ENCODE data around the gene ZNF428. TPM values are rescaled to one million over a fixed set of nuclear protein-coding genes. Genes with fewer than 3 reads are reported as not detected.

ZNF428 gene
- total RNA-seq, 3 donors from 2014 or later (not counting 1 experiment from before 2014, with no cell fraction given) = 36.3 to 50.5 (median 37.6) TPM

DNA sequence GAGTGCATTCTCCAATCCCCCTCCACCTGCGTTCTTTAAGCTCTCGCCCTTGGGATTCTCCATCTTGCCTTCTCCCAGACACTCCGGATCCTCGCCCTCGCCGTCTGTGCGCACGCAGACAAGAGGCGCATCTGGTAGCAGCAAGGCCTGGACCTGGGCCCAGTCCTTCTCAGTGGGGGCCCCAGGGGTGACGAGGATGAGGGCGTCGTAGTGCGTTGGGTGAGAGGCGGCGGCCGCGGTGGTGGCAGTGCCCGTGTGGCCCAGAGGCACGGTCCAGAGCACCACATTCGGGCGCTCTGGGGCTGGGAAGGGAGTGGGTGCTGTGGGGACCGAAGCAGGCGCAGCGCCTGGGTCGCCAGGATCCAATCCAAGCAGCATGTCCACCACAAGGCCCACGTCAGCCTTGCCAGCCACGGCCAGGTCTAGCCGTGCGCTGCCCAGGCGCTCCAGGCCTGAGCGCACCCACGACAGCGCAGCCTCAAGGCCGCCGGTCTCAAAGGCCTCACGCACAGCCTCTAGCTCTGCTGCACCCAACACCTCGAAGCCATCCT lies 26.6 kb downstream of the ZNF428 start:
- Histone ChIP-seq H3K4me1 (ENCODE audit: control insufficient read depth, insufficient read depth, low read length) (peaks cover 35% of the 10 kb centered on the region), H3K4me3 (ENCODE audit: low read length) (no peak overlapping the region), H3K9me3 (ENCODE audit: control insufficient read depth, insufficient read depth, low read length) (no peaks in the 10 kb centered on the region), H3K36me3 (ENCODE audit: control insufficient read depth, insufficient read depth, low read length) (peaks cover 11% of the 10 kb centered on the region), H3K27ac (ENCODE audit: low read length) (no peak overlapping the region), H3K27me3 (ENCODE audit: control insufficient read depth, insufficient read depth, low read length) (no peaks in the 10 kb centered on the region)
- Mint-ChIP-seq H3K4me3 (peak overlapping the region; percentile 39), H3K27me3 (ENCODE audit: low read depth in 2 of 2) (no peaks in the 10 kb centered on the region), H3K9me3 (no peaks in the 10 kb centered on the region), H3K36me3 (no peaks in the 10 kb centered on the region), H3K27ac (peak overlapping the region in 1 of 2 donors; percentile 86), H3K4me1 (peaks cover 39 to 61% of the 10 kb centered on the region in 2 donors)
- intact Hi-C loops (cut with micrococcal nuclease) = no loop called here
- DNase-seq (no peak), ATAC-seq (no peak)
- WGBS (ENCODE audit: insufficient coverage) = 97% methylated on average over 37 of the region's 37 CpGs
- TF ChIP-seq, protein P1, sequence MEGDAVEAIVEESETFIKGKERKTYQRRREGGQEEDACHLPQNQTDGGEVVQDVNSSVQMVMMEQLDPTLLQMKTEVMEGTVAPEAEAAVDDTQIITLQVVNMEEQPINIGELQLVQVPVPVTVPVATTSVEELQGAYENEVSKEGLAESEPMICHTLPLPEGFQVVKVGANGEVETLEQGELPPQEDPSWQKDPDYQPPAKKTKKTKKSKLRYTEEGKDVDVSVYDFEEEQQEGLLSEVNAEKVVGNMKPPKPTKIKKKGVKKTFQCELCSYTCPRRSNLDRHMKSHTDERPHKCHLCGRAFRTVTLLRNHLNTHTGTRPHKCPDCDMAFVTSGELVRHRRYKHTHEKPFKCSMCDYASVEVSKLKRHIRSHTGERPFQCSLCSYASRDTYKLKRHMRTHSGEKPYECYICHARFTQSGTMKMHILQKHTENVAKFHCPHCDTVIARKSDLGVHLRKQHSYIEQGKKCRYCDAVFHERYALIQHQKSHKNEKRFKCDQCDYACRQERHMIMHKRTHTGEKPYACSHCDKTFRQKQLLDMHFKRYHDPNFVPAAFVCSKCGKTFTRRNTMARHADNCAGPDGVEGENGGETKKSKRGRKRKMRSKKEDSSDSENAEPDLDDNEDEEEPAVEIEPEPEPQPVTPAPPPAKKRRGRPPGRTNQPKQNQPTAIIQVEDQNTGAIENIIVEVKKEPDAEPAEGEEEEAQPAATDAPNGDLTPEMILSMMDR (IDR thresholded peaks at IDR 0.05) = no peak

DNA sequence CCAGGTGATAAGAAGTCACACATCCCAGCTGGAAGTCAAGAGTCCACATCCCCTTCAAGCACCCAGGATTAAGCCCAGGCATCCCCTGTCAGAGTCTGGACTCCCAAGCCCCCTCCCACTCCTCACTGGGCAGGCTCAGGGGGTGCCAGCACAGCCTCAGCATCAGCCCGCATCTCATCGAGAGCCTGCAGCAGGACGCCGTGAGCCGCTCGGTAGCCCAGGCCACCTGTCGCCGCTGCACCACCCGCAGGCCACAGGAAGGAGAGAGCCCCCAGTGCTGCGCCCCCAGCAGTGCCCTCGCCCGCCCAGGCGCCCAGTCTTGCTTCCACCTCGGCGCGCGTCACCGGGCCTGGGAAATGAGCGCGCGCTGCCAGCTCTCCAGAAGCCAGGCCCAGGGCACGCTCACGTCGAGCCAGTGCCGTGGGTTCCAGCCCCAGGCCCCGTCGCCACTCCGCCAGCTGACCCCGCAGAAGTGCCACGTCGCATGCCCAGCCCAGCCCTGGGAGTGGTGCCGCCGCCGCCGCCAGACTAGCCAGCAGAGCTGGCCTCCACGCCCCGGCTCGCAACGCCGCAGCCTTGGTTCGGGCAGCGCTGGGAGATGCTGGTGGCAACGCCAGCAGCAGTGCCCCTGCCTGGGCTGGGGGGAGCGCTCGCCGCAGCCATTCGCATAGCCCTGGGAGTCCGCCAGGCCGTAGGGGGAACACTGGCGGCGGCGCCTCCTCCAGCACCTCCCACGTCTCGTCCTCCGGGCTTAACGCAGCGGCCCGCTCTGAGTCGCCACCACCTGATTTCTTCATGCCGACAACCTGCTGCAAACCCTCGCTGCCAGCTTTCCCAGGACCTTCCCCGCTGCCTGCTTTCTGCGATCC lies 27.3 kb downstream of the ZNF428 start:
- no peak overlapping the region for H3K4me3 Mint-ChIP-seq
- peaks cover 32 to 53% of the 10 kb centered on the region in 2 donors for H3K4me1 Mint-ChIP-seq

DNA sequence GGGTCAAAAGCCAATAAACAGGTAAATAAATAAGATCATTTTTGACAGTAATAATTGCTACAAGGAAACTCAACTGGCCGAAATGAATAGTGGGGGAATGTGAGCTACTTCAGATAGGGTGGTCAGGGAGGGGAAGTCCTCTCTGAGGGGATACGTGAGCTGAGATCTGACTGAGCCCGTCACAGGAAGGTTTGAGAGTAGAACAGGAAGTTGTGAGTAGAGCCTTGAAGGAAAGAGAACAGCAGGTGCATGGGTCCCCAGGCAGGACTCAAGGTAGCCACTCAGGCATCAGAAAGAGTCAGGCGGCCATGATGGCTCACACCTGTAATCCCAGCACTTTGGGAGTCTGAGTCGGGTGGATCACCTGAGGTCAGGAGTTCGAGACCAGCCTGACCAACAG lies 29.8 kb downstream of the ZNF428 start:
- H3K4me1 ChIP-seq (ENCODE audit: control insufficient read depth, insufficient read depth, low read length) = peaks cover 7% of the 10 kb centered on the region
- peaks cover 14 to 38% of the 10 kb centered on the region in 2 donors for H3K4me1 Mint-ChIP-seq
- no peaks in the 10 kb centered on the region for H3K27me3 ChIP-seq (ENCODE audit: control insufficient read depth, insufficient read depth, low read length)
- H3K9me3 ChIP-seq (ENCODE audit: control insufficient read depth, insufficient read depth, low read length) = no peaks in the 10 kb centered on the region
- H3K27ac Mint-ChIP-seq = peak overlapping the region; percentile 63 to 68
- peaks cover 11% of the 10 kb centered on the region for H3K36me3 ChIP-seq (ENCODE audit: control insufficient read depth, insufficient read depth, low read length)
- ATAC-seq (no peak), DNase-seq (peak in 1 of 2 donors; percentile 23)
- intact Hi-C loops (cut with micrococcal nuclease) = no loop called here
- TF ChIP-seq, protein P1 (IDR thresholded peaks at IDR 0.05) = no peak
- H3K9me3 Mint-ChIP-seq = no peaks in the 10 kb centered on the region
- no peak overlapping the region for H3K4me3 Mint-ChIP-seq
- H3K27ac ChIP-seq (ENCODE audit: low read length) = no peak overlapping the region
- H3K36me3 Mint-ChIP-seq = no peaks in the 10 kb centered on the region
- 52% methylated on average over 6 of the region's 6 CpGs for WGBS (ENCODE audit: insufficient coverage)
- H3K4me3 ChIP-seq (ENCODE audit: low read length) = no peak overlapping the region
- no peaks in the 10 kb centered on the region for H3K27me3 Mint-ChIP-seq (ENCODE audit: low read depth in 2 of 2)

More for the DNA sequence above, 27.3 kb downstream of the ZNF428 start:
- WGBS (ENCODE audit: insufficient coverage) = 97% methylated on average over 63 of the region's 63 CpGs
- Mint-ChIP-seq H3K27me3 (ENCODE audit: low read depth in 2 of 2) (no peaks in the 10 kb centered on the region), H3K27ac (peak overlapping the region in 1 of 2 donors; percentile 86), H3K9me3 (no peaks in the 10 kb centered on the region), H3K36me3 (no peaks in the 10 kb centered on the region)
- TF ChIP-seq, protein P1 (IDR thresholded peaks at IDR 0.05) = no peak
- no peaks in the 10 kb centered on the region for H3K27me3 ChIP-seq (ENCODE audit: control insufficient read depth, insufficient read depth, low read length)
- DNase-seq (no peak), ATAC-seq (no peak)
- peaks cover 11% of the 10 kb centered on the region for H3K36me3 ChIP-seq (ENCODE audit: control insufficient read depth, insufficient read depth, low read length)
- peaks cover 28% of the 10 kb centered on the region for H3K4me1 ChIP-seq (ENCODE audit: control insufficient read depth, insufficient read depth, low read length)
- intact Hi-C loops (cut with micrococcal nuclease) = no loop called here
- no peak overlapping the region for H3K4me3 ChIP-seq (ENCODE audit: low read length)
- H3K27ac ChIP-seq (ENCODE audit: low read length) = no peak overlapping the region
- H3K9me3 ChIP-seq (ENCODE audit: control insufficient read depth, insufficient read depth, low read length) = no peaks in the 10 kb centered on the region
